ENCODE data around the gene CLEC11A.

CLEC11A gene

DNA sequence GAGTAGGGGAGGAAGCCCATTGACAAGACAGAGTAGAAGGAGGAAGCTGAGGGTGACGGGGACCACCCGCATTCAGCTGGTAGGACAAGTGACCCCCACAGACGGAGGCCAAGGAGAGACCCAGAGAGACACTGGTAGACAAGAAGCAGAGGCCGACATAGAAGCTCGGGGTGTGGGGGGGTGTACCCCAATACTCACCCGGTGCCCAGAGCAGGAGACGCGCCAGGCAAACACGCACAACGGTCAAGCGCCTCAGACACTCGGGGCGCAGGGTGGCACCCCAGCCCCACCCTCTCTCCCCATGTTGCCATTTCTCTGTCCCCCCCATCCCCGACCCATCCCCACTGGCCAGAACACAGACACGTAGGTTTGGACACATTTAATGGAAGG, 27.1 kb upstream of the CLEC11A start:
- DNase-seq (ENCODE audit: extremely low spot score) = no peak
- CTCF ChIA-PET = no interaction called here
- POLR2A ChIA-PET = no interaction called here
- TF ChIP-seq LEF1 (IDR thresholded peaks at IDR 0.05; ENCODE audit: borderline replicate concordance) (no peak), CTBP1 (IDR thresholded peaks at IDR 0.05; ENCODE audit: borderline replicate concordance) (no peak), ARNT (IDR thresholded peaks at IDR 0.05) (no peak), BHLHE40 (IDR thresholded peaks at IDR 0.05; ENCODE audit: borderline replicate concordance) (no peak), FOXK2 (IDR thresholded peaks at IDR 0.05) (no peak), SP1 (IDR thresholded peaks at IDR 0.05) (no peak)

- CTCF ChIA-PET = interaction anchor here (1.3 kb wide), 1 partner anchor 27 kb away, joined by 5 read pairs; no protein-coding TSS in a partner anchor
- DNase-seq (ENCODE audit: extremely low spot score) = no peak
- POLR2A ChIA-PET = no interaction called here
- TF ChIP-seq CTBP1 (IDR thresholded peaks at IDR 0.05; ENCODE audit: borderline replicate concordance) = no peak
- TF ChIP-seq BHLHE40 (IDR thresholded peaks at IDR 0.05; ENCODE audit: borderline replicate concordance) = no peak
- no peak for TF ChIP-seq SP1 (IDR thresholded peaks at IDR 0.05)
- no peak for TF ChIP-seq FOXA1 (IDR thresholded peaks at IDR 0.05)
- TF ChIP-seq L3MBTL2 (conservative IDR thresholded peaks at IDR 0.05) = no peak
- TF ChIP-seq ZNF384 (IDR thresholded peaks at IDR 0.05) = no peak
- no peak for TF ChIP-seq NFRKB (IDR thresholded peaks at IDR 0.05)
- TF ChIP-seq HDGF (IDR thresholded peaks at IDR 0.05; ENCODE audit: borderline replicate concordance) = no peak
- no peak for TF ChIP-seq SUZ12 (IDR thresholded peaks at IDR 0.05)
- no peak for TF ChIP-seq TARDBP (IDR thresholded peaks at IDR 0.05)
- TF ChIP-seq, protein P1, sequence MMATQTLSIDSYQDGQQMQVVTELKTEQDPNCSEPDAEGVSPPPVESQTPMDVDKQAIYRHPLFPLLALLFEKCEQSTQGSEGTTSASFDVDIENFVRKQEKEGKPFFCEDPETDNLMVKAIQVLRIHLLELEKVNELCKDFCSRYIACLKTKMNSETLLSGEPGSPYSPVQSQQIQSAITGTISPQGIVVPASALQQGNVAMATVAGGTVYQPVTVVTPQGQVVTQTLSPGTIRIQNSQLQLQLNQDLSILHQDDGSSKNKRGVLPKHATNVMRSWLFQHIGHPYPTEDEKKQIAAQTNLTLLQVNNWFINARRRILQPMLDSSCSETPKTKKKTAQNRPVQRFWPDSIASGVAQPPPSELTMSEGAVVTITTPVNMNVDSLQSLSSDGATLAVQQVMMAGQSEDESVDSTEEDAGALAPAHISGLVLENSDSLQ (IDR thresholded peaks at IDR 0.05) = no peak
- no peak for TF ChIP-seq ARNT (IDR thresholded peaks at IDR 0.05)
- TF ChIP-seq LEF1 (IDR thresholded peaks at IDR 0.05; ENCODE audit: borderline replicate concordance) = no peak
- no peak for TF ChIP-seq FOXM1 (IDR thresholded peaks at IDR 0.05; ENCODE audit: borderline replicate concordance)
- TF ChIP-seq ELF4 (IDR thresholded peaks at IDR 0.05) = no peak
- TF ChIP-seq FOXK2 (IDR thresholded peaks at IDR 0.05) = no peak
These were observed 25.6 kb upstream of the CLEC11A start for GRCh38 chr19:50697414-50698124.

DNA sequence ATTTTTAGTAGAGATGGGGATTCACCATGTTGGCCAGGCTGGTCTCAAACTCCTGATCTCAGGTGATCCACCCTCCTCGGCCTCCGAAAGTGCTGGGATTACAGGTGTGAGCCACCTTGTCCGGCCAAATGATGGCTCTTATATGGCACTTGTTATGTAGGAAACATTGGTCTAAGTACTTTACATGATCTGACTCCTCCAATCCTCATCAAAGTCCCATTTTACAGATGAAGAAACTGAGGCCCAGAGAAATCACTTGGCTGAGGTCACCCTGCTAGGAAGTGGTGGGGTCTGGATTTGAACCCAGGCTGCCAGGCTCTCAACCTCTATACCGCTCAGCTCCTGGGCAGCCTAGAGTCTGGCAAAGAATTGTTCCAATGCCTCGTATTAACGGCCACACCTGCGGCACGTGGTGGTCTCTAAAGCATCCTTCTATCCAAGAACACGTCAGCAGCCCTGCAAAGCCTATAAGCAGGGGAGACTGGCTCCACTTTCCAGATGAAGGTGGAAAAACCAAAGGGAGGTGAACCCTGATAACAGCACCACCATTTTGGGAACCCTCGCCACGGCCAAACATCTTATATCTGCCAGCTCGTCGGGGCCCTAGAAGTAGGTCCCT, 21.7 kb upstream of the CLEC11A start:
- TF ChIP-seq ELF4 (IDR thresholded peaks at IDR 0.05) = no peak
- no peak for TF ChIP-seq ZNF384 (IDR thresholded peaks at IDR 0.05)
- no peak for TF ChIP-seq FOXA1 (IDR thresholded peaks at IDR 0.05)
- no peak for TF ChIP-seq CTBP1 (IDR thresholded peaks at IDR 0.05; ENCODE audit: borderline replicate concordance)
- no peak for TF ChIP-seq HDGF (IDR thresholded peaks at IDR 0.05; ENCODE audit: borderline replicate concordance)
- TF ChIP-seq NFRKB (IDR thresholded peaks at IDR 0.05) = no peak
- TF ChIP-seq FOXK2 (IDR thresholded peaks at IDR 0.05) = no peak
- TF ChIP-seq ARNT (IDR thresholded peaks at IDR 0.05) = no peak
- TF ChIP-seq, protein P1 (IDR thresholded peaks at IDR 0.05) = no peak
- no peak for TF ChIP-seq TARDBP (IDR thresholded peaks at IDR 0.05)
- TF ChIP-seq BHLHE40 (IDR thresholded peaks at IDR 0.05; ENCODE audit: borderline replicate concordance) = no peak
- POLR2A ChIA-PET = no interaction called here
- no peak for DNase-seq (ENCODE audit: extremely low spot score)
- CTCF ChIA-PET = no interaction called here

GRCh38 chr19:50702158-50702870, 20.9 kb upstream of the CLEC11A start:
- CTCF ChIA-PET = no interaction called here
- no peak for DNase-seq (ENCODE audit: extremely low spot score)
- TF ChIP-seq LEF1 (IDR thresholded peaks at IDR 0.05; ENCODE audit: borderline replicate concordance) = no peak
- POLR2A ChIA-PET = no interaction called here

DNA sequence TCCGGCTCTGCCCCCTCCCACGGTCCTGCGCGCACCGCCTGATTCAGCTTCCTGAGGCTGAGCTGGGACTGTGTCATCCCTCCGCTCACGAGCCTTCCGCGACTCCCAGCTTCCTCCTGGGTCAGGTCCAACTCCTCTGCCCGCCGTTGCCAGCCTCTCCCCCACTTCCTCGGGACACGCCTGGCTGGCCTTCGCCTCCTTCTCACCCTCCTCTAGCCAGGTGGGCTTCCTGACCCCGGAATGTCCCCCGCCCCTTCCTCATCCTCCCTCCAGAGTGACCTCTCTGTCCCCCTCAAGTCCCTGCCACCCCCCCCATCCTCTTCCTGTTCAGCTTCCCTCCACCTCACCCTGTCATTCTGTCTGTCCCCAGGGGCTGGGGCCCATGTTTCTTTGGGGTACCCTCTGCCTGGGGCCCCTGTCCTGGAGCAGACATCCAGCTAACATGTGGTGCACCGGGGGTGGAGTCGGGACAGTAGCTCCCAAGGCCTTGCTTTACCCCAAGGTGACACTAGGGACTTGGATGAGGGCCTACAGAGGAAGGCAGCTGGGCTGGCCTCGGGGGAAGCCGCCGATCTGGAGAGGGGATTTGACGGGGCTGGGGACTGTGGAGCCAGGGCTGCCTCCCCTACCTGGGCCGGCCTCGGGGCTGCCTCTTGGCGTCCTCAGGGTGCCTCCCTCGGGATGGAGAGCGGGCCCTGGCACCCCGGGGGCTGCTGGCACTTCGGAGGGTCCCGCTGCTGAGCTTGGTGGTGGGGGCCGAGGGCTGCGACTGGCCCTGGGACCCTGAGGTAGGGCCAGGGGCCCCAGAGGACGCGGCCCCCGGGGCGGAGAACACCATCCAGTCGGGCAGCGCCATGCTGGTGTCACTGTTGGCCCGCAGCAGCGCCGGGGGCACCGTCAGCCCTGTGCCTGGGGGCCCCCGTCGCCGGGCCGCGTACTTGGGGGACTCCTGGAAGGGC, 20.0 kb upstream of the CLEC11A start:
- no peak for DNase-seq (ENCODE audit: extremely low spot score)
- CTCF ChIA-PET = interaction anchor here (0.7 to 1.3 kb wide), 5 partner anchors 33 to 89 kb away, joined by 3 to 5 read pairs (median 4); no protein-coding TSS in a partner anchor
- TF ChIP-seq TARDBP (IDR thresholded peaks at IDR 0.05) = no peak
- no peak for TF ChIP-seq ELF4 (IDR thresholded peaks at IDR 0.05)
- no peak for TF ChIP-seq CTBP1 (IDR thresholded peaks at IDR 0.05; ENCODE audit: borderline replicate concordance)
- no peak for TF ChIP-seq NFRKB (IDR thresholded peaks at IDR 0.05)
- no peak for TF ChIP-seq FOXA1 (IDR thresholded peaks at IDR 0.05)
- TF ChIP-seq FOXM1 (IDR thresholded peaks at IDR 0.05; ENCODE audit: borderline replicate concordance) = no peak
- TF ChIP-seq BHLHE40 (IDR thresholded peaks at IDR 0.05; ENCODE audit: borderline replicate concordance) = no peak
- no peak for TF ChIP-seq SP1 (IDR thresholded peaks at IDR 0.05)
- TF ChIP-seq SUZ12 (IDR thresholded peaks at IDR 0.05) = no peak
- no peak for TF ChIP-seq ARNT (IDR thresholded peaks at IDR 0.05)
- TF ChIP-seq ZNF384 (IDR thresholded peaks at IDR 0.05) = no peak
- TF ChIP-seq FOXK2 (IDR thresholded peaks at IDR 0.05) = no peak
- POLR2A ChIA-PET = no interaction called here

All from HEK293T (cell line).